SHP77 (cell line): ENCODE measurements around the gene LUZP1.
"Not testable (repeated sequence)": the region's sequence is repeated elsewhere in the genome, so short reads cannot be mapped to it uniquely, and the experiment has no call there.

Experiments
- DNase-seq, 2 experiments: peaks; one replicate each; lab custom pipeline; 2025; lab: John Stamatoyannopoulos, UW

The LUZP1 gene

GRCh38 chr1:23188936-23189452 lies 20.3 kb upstream of the LUZP1 start:
- not testable (repeated sequence) for DNase-seq

GRCh38 chr1:23188434-23188884 lies 19.8 kb upstream of the LUZP1 start:
- no peak for DNase-seq

GRCh38 chr1:23187637-23188036 lies 19.0 kb upstream of the LUZP1 start:
- no peak for DNase-seq

- no peak for DNase-seq
Observed at GRCh38 chr1:23185381-23185780, 16.7 kb upstream of the LUZP1 start.

- DNase-seq = no peak
Observed at GRCh38 chr1:23184212-23184934, 15.7 kb upstream of the LUZP1 start.

- no peak for DNase-seq
Observed at GRCh38 chr1:23179862-23180261, 11.2 kb upstream of the LUZP1 start.

- peak; percentile 12 to 32 for DNase-seq
Observed at GRCh38 chr1:23178950-23179349, 10.3 kb upstream of the LUZP1 start.

GRCh38 chr1:23178414-23178813 lies 9.8 kb upstream of the LUZP1 start:
- no peak for DNase-seq

- peak; percentile 19 to 58 for DNase-seq
Observed at GRCh38 chr1:23177438-23178380, 9.1 kb upstream of the LUZP1 start.

GRCh38 chr1:23177031-23177430 lies 8.4 kb upstream of the LUZP1 start:
- DNase-seq = no peak

GRCh38 chr1:23174426-23175110 lies 5.9 kb upstream of the LUZP1 start:
- DNase-seq = no peak

GRCh38 chr1:23171181-23171755 lies 2.6 kb upstream of the LUZP1 start:
- no peak for DNase-seq

- peak in 1 of 2 experiments; percentile 37 for DNase-seq
Observed at GRCh38 chr1:23169727-23170335, 1.2 kb upstream of the LUZP1 start.

GRCh38 chr1:23169195-23169575 lies 529 bp upstream of the LUZP1 start:
- no peak for DNase-seq

GRCh38 chr1:23168079-23168444 lies 594 bp downstream of the LUZP1 start:
- DNase-seq = peak in 1 of 2 experiments; percentile 16

GRCh38 chr1:23167353-23168078 lies 1.1 kb downstream of the LUZP1 start:
- no peak for DNase-seq

- DNase-seq = no peak
Observed at GRCh38 chr1:23166854-23167253, 1.8 kb downstream of the LUZP1 start.

- DNase-seq = no peak
Observed at GRCh38 chr1:23163395-23163794, 5.3 kb downstream of the LUZP1 start.

GRCh38 chr1:23159963-23160877 lies 8.4 kb downstream of the LUZP1 start:
- DNase-seq = no peak

- no peak for DNase-seq
Observed at GRCh38 chr1:23156940-23157339, 11.7 kb downstream of the LUZP1 start.
